HG02885 (cell line): ENCODE results near the gene FAM163A.
"Not testable (repeated sequence)": the region's sequence is repeated elsewhere in the genome, so short reads cannot be mapped to it uniquely, and the experiment has no call there.

Experiments used
- ATAC-seq: cut with Tn5 transposase; IDR thresholded peaks from one replicate; pipeline ENCODE4 v1.9.1; 2021; ENCODE audit warnings: mild to moderate bottlenecking; ENCODE audit not compliant: unreplicated experiment, poor library complexity

FAM163A gene

DNA sequence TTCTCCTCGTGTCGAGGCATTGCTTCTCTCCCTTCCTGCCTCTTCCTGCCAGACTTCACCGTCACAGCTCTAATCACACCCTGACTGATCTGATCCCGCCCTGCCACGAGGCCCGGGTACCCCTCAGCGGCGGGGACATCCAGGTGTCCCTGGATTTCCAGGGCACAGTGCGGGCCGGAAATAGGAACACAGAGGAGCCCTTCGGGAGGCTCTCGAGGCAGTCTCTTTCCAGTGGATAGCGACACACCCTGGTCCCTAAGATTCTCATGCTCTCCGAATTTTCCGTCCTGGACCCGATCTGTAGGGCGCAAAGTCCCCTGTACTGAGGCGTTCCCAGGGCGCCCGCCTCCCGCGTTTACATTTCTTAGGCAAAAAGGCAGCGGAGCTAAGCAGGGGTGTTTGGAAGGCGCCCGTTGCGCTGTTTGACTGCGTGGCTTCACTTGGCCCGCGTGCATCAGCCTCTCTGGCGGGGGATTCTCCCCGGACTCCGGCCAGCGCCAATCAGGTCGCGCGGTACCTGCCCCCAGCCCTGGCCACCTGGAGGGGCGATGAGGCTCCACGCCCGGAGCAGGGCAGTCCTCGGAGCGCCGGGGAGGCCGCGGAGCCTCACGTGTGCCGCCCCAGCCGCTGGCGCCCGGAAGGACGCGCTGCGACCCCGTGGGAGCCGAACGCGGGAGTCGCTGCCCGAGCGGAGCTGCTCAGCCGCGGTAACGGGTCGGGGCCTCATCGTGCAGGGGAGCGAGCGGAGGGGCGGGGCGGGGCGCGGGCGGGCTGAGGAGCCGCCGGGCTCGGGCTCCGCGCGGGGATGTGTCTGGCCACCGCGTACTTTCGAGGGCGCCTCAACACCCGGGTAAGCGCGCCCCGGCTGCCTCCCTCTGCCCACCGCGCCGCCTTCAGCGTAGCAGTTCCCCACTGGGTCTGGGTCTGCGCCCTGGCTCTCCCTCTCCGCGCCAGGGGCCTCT is at the start of gene FAM163A:
FAM163A (plus strand) TSS at position 575 of the 962 bp plus-strand sequence. CDS start 69,807 bp downstream, outside the sequence.
- no peak for ATAC-seq

DNA sequence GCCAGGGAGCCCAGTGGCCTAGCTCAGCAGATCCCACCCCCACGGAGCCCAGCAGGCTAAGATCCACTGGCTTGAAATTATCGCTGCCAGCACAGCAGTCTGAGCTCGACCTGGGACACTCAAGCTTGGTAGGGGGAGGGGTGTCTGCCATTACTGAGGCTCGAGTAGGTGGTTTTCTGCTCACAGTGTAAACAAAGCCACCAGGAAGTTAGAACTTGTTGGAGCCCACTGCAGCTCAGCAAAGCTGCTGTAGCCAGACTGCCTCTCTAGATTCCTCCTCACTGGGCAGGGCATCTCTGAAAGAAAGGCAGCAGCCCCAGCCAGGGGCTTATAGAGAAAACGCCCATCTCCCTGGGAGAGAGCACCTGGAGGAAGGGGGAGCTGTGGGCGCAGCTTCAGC is 48.6 kb upstream of the FAM163A start:
- ATAC-seq = not testable (repeated sequence)

DNA sequence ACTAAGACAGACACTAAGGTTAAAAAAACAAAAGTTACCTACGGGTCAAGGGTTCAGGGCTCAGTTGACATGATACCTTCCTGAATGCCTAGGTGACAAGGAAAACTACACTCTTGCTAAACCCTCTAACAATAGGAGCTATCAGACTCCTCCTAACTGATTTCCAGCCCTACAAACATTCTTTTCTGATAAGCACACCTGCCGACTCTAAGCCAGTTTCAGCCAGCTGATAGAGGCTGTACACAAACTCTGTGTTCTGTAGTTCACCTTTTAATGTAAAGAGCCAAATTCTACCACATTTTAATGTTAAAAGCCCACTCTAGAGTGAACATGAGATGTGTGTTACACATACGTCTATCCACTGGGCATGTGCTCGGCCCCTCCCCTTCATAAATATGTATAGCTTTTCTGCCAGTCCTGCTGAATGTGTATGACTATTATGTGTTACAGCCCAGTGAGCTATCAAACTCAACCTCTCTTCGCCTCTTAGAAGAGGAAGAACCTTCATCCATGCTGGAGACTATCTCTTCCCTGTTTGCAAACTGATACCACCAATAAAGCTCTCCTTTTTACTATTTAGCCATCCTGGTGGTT is 40.0 kb upstream of the FAM163A start:
- ATAC-seq = no peak

DNA sequence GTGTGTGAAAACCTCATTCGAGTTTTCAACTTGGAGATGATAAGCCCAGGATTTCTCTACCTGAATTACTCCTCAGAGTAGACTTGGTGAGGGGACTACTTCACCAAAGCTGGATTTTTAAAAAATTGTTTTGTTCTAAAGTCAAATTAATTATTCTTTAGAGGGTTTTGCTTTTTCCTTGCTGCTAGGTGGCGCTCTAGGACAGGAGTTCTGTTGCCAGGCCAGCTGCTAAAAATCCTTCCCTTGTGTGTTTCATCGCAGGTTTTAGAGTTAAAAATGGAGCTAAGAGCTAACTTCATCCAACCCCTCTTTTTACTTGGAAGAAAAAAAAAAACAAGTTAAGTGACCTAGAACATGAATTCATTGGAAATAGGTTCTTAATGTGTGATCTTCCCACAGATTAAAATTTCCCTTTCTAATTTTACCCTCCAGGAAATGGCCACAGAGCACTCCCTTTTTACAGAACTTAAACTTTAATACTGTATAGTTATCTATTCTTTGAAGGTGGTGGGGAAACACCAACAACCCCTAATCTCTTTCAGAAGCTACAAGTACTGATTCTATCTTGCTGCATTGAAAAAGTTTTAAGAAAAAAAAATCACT is 36.7 kb upstream of the FAM163A start:
- no peak for ATAC-seq

DNA sequence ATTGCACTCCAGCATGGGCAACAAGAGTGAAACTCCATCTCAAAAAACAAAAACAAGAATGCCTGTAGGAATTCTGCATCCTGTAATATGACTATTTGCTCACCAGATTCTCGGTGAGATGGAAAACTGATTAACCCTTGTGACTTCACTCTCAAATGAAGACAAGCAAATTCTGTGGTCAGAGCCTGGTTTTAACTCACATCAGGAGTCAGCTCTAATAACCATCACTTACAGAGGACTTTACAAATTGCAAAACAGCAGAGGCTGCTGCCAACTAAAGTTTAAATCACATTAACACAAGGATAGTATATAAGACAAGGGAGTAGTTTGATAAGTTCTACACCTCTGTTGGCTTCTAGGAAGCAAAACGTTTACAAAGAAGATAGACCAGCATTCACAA is 35.7 kb upstream of the FAM163A start:
- ATAC-seq = no peak

DNA sequence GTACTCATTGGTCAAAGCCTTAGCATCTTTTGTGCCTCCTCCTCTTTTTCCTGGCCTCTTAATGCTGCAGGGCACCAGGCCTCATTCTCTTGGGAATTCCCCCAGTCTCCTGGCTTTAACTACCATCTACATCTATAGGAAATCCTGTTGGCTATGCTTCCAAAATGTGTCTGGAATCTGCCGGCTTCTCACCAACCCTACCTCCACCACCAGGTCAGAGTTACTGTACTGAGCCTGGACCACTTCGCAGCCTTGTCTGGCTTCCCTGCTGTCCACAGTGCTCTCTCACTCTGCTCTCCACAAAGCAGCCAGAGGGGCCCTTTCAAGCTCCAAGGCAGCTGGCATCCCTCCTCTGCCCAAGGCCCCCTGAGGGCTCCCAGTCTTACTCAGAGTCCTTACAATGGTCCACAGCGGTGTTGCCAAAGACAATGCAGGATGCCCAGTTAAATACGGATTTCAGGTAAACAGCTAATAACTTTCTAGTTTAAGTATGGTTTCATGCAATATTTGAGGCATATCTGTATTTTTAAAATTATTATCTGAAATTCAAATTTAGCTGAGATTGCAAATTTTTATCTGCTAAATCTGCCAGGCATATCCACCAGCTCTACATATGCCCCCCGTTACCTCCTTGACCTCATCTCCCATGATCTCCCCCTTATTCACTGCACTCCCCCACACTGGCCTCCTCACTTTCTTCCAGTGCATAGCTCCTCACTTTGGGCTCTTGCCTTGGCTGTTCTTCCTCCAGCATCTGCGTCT is 34.5 kb upstream of the FAM163A start:
- ATAC-seq = no peak

DNA sequence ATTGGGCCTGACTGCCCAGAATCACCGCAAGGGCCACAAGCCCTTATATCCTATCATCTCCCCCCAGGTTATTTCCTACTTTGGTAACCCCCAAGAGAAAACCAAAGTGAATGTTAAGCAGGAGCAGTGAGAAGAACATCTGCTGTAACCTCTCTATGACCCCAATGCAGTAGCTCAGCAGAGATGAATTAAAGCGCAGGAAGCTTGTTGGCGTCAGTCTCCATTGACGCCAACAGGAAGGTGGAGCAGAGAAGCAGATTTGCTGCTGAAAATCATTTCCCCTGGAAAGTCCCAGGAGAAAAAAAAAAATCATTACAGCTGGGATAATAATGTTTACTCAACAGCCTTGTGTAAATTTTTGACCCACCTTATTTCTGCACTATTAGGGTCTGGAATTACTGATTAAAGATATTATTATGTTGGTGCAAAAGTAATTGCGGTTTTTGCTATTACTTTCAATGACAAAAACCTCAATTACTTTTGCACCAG is 33.2 kb upstream of the FAM163A start:
- peak; percentile 75 for ATAC-seq

DNA sequence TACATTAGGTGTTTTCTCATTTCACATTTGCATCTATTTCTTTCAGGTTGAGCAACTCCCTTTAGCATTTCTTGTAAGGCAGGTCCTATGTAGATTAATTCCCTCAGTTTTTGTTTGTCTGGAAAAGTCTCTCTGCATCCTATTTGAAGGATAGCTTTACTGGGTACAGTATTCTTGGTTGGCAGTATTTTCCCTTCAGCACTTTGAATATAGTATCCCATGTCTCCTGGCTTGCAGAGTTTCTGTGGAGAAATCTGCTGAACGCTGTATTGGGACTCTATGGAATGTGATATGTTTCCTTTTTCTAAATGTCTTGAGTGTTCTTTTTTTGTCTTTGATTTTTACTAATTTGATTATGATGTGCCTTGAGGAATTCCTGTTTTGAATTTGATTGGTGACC is 28.9 kb upstream of the FAM163A start:
- no peak for ATAC-seq

DNA sequence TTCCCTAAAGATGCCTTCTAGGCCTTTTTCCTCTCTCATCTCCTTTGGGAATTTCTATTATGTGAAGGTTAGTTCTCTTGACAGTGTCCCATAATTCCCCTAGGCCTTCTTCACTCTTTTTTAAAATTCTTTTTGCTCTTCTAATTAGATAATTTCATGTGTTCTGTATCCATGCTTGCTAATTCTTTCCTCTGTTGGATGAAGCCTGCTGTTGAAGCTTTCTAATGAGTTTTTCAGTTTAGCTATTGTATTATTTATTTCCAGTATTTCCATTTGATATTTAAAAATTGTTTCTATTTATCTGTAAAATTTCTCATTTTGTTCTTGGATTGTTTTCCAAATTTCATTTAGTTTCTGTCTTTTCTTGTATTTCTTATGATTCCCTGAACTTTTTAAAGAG is 28.5 kb upstream of the FAM163A start:
- ATAC-seq = no peak

DNA sequence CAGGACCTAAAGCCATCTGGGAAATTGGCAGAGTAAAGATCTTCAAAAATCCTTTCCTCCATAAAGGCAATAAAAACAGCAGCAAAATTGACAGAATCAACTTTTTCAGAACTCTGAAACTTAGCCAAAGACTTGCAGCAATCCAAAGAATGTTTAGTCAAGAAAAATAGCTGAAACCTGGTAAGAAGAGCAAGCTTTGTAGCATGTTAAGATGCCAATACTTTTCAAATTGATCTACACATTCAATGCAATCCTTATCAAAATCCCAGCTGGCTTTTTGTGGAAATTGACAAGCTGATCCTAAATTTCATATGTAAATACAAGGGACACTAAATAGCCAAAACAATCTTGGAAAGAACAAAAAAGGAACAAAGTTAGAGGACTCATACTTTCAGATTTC is 23.8 kb upstream of the FAM163A start:
- no peak for ATAC-seq

DNA sequence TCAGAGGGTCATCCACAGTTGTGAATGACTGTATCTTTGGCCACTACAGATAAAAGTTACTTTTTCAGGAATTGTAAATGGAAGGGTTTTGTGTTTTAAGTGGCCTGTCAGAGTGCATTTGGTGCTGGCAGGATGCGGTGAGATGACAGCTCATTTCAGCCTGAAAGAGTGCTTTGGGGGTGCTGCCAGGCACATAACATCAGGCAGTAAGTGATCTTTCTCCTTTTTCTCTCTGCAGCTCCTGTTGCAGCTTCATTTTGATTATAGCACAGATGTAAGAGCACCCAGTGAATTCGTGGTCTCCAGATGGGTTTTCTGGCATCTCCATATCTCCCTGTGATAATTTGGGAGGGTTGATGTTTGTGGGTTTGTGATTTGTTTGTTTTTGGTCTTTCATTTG is 14.8 kb upstream of the FAM163A start:
- no peak for ATAC-seq

DNA sequence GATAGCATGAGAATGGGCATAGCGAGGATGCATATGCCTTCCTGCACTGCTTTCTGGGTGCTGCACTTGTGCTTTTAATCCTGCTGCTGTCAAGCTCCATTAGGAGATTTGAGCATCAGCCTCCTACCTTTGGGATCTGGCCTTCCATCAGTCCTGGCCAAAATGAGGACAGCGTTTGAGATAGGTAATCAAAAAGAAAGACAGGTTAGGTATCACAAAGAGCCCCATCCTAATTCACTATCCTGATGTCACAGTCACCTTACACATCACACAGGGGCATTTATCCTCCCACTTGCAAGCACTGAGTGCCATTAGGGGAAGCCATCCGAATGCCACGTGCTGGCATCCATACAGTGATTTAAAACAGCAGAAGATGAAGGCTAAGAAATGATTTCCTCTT is 13.2 kb upstream of the FAM163A start:
- ATAC-seq = no peak

DNA sequence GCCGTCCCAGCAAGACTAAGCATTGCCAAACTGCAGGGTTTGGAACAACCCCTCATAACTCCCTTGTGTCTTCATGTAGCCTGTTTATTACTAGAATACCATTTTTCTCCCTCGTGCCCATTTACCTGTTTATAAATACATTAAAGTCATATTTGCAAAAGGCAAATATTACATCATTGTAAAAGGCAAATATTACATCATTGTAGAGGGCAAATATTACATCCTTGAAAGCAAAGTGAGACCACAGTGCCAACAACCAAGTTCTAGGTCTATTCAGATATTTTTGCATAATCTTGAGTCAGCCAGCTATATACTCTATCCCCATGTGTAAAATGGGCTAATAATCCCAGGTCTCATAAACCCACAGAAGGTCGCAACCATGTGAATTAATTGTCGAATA is 11.4 kb upstream of the FAM163A start:
- ATAC-seq = no peak

DNA sequence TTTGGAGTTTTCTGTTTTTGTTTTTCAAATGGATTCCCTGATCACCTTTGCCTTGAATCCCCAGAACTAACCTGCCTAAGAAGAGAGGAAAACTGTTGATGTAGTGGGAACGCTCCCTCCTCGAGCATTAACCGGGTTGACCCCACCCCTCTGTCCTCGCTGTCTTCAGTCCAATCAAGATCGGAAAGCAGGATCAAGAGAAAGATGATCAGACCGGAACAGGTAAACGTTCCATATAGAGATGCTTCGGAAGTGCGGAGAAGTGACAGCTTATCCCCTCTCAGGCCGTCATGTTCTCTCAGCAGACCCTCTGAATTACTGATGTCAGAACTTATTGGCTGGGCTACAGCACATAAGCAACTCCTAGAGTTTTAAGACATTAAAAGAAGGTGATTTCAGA is 800 bp upstream of the FAM163A start:
- ATAC-seq = no peak

DNA sequence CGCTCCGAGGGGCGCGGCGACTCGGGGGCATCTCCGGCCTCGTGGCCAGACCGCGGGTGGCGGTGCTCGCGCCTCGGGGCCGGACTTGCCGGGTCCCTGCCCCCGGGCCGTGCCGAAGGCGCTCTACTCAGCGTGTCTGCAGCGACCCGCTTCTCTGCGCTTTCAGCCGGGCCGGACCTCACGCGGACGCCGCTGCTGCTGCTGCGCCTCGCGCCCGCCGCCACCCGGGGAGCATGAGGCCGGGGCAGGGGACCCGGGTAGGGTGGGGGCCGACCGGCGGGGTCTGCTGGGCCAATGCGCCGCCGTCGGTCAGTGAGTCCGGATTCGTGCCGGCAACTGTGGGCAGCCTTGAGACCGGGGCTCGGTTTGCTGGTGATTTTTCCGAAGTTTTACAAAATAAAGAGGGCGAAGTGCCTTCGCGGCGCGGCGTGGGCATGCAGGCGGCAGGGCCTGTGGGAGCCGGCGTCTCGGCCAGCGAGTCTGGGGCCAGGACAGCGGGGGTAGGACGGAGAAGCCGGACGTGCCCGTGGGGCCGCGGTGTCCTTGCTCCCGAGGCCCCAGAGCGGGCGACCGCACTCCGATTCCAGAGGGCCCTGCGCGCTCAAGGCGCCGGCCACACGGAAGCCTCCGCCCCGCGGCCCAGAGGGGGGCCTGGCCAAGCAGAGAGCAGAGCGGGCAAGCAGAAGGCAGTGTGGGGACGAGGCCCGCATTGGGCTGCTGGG is 749 bp downstream of the FAM163A start:
- no peak for ATAC-seq

DNA sequence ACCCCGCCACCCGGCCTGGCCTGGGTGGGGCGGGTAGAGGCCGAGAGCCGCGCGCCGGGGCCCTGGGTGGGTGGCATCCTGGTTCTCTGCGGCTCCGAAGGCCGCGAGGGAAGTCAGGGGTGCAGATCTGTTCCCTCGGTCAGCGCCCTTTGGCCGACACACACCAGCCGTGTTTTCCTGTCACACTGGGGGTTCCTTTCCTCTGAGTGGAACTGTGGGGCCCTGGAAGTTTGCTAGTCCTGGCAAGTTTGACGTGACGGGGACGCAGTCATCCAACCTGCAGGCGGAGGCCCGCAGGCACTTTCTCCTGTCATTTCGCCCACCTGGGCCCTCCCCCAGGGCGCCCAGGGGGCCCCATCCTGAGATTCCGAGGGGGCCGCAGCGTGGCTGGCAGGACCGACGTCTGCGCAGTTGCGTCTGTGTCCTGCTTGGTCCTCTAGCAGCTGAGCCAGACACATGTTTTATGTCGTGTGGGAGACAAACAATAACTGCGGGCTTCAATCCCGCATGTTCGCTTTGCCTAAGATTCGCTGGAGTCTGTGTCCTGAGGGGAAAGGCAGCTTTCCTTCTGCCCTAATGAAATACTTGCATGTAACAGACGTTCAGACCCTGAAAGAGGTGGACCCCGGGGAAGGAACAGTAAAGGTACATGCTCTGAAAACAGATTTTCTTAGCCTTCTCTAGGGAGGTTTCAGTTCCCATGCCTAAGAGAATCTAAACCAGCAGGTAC is 1.5 kb downstream of the FAM163A start:
- ATAC-seq = no peak

DNA sequence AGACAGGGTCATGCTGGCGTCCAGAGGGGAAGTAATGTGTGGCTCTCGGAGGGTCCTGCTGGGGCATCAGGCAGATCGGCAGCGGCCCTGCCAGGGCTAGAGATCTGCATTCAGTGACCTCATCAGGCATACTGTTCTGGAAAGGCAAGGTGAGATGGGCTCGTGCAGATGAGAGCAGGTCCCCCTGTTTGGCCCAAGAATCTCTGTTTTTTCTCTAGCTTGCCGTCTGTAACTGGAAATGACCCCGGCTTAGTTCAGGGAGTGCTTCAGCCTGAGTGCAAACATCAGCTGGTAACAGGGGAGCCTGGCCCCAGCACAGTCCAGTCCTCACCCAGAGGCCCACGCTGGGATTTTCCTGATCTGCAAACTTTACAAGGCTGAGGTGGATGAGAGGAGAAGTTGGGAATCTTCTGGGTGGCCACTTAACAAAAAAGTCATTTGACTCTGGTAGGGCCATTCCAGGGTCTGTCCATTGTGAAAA is 2.1 kb downstream of the FAM163A start:
- no peak for ATAC-seq

DNA sequence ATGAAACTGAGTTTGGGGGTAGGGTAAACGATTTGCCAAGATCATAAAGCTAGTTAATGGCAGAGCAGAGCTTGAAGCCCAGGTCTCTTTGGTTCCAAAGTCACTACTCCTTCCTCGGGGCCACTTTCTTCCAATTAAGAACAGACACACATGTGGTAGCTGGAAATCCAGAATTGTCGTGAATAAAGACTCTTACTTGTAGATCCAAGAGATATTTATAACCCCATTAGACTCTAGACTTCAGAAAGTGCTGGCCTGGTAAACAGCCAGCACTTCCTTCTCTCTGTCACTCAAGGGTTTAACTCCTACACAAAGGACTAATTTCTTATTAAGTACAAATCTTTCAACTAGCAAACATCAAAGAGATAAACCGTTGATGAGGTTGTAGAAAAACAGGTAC is 2.7 kb downstream of the FAM163A start:
- ATAC-seq = no peak

DNA sequence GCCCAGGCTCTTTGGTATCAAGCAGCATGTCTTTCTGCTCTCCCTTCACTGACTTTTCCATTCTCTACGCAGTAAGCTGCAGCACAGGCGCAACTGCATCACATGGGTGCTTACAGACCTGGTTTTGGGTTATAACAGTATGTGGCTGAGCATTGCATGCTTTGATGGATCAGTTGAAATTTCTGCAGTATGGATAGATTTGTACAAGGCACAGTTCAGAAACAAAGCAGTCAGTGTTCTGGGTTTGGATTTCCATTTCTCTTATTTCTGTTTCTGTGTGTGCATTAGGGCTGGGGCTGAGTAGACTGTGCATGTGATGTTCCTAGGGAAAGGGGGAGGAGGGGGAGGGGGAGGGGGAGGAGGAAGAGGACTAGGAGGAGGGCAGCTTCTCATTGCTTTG is 4.5 kb downstream of the FAM163A start:
- ATAC-seq = no peak
